GM23338 (cell line): Measurements from ENCODE around the gene FARS2. TPM values are rescaled to one million over a fixed set of nuclear protein-coding genes. Genes with fewer than 3 reads are reported as not detected.

Source experiments
- ATAC-seq: fragments of 200-7000 bp; cut with Tn5 transposase; 3 replicates; pipeline ENCODE4 v1.9.1; 2020
- DNase-seq: peaks from one replicate; pipeline ENCODE4 v3.0.0-alpha.2; 2015; ENCODE audit warnings: low spot score
- H2AFZ ChIP-seq: fragments of 200-600 bp; sonication (generic); 2 replicates; pipeline ENCODE4 v1.8.0; 2016; ENCODE audit warnings: antibody characterized with exemption, mild to moderate bottlenecking, moderate library complexity
- H3F3A ChIP-seq: fragments of 200-600 bp; sonication (generic); replicated peaks from 2 replicates; pipeline ENCODE4 v1.8.0; 2017; ENCODE audit warnings: antibody characterized with exemption, mixed run types, low read depth
- H3K27ac ChIP-seq: fragments of 200-600 bp; sonication (generic); 2 replicates; pipeline ENCODE4 v1.6.1; 2016; ENCODE audit warnings: low read depth
- H3K27me3 ChIP-seq: fragments of 200-600 bp; sonication (generic); 2 replicates; pipeline ENCODE4 v1.8.0; 2016; ENCODE audit warnings: mild to moderate bottlenecking, mixed run types, moderate library complexity; ENCODE audit not compliant: insufficient read depth
- H3K36me3 ChIP-seq: fragments of 200-600 bp; sonication (generic); 2 replicates; pipeline ENCODE4 v1.8.0; 2016; ENCODE audit warnings: mild to moderate bottlenecking; ENCODE audit not compliant: insufficient read depth
- H3K4me1 ChIP-seq: fragments of 200-600 bp; sonication (generic); 2 replicates; pipeline ENCODE4 v1.8.0; 2016; ENCODE audit warnings: mild to moderate bottlenecking, moderate library complexity; ENCODE audit not compliant: insufficient read depth
- H3K4me2 ChIP-seq: fragments of 200-600 bp; sonication (generic); 2 replicates; pipeline ENCODE4 v1.7.1; 2017; ENCODE audit warnings: mixed run types
- H3K4me3 ChIP-seq: fragments of 200-600 bp; sonication (generic); 2 replicates; pipeline ENCODE4 v1.6.1; 2016; ENCODE audit warnings: mixed run types
- H3K79me2 ChIP-seq: fragments of 200-600 bp; sonication (generic); replicated peaks from 2 replicates; pipeline ENCODE4 v1.8.0; 2017; ENCODE audit warnings: mild to moderate bottlenecking; ENCODE audit not compliant: insufficient read depth
- H3K9me2 ChIP-seq: fragments of 200-600 bp; sonication (generic); 2 replicates; pipeline ENCODE4 v1.8.0; 2017; ENCODE audit not compliant: insufficient read depth
- H4K20me1 ChIP-seq: fragments of 200-600 bp; sonication (generic); replicated peaks from 2 replicates; pipeline ENCODE4 v1.8.0; 2017; ENCODE audit warnings: mild to moderate bottlenecking; ENCODE audit not compliant: insufficient read depth
- H3K27ac Mint-ChIP-seq: 2 replicates; pipeline ENCODE4 v1.8.0; 2020; ENCODE audit warnings: inconsistent platforms, mild to moderate bottlenecking, moderate library complexity, mixed read lengths
- H3K27me3 Mint-ChIP-seq: 3 replicates; pipeline ENCODE4 v1.8.0; 2022; ENCODE audit warnings: low read depth, mild to moderate bottlenecking, moderate library complexity, mixed read lengths, inconsistent platforms; ENCODE audit not compliant: insufficient read depth, poor library complexity
- H3K36me3 Mint-ChIP-seq: 3 replicates; pipeline ENCODE4 v1.8.0; 2021; ENCODE audit warnings: low read depth, mild to moderate bottlenecking, inconsistent platforms, moderate library complexity, mixed read lengths
- H3K4me1 Mint-ChIP-seq: 3 replicates; pipeline ENCODE4 v1.8.0; 2020; ENCODE audit warnings: mild to moderate bottlenecking, inconsistent platforms, mixed read lengths
- H3K4me3 Mint-ChIP-seq: 3 replicates; pipeline ENCODE4 v1.8.0; 2021; ENCODE audit warnings: moderate library complexity, mild to moderate bottlenecking, inconsistent platforms, mixed read lengths
- H3K9me3 Mint-ChIP-seq: 3 replicates; pipeline ENCODE4 v1.8.0; 2020; ENCODE audit warnings: moderate library complexity, mild to moderate bottlenecking, inconsistent platforms, mixed read lengths
- CREB1 ChIP-seq: fragments of 250-450 bp; sonication (Bioruptor Pico); IDR thresholded peaks from 2 replicates; pipeline ENCODE4 v1.5.0; 2020; ENCODE audit warnings: low read depth, mild to moderate bottlenecking, moderate library complexity
- EZH2 ChIP-seq: fragments of 200-600 bp; sonication (generic); IDR thresholded peaks from one replicate; pipeline ENCODE4 v1.8.0; 2017; ENCODE audit warnings: antibody characterized with exemption, mild to moderate bottlenecking, low read depth; ENCODE audit not compliant: unreplicated experiment
- EZH2phosphoT487 ChIP-seq: fragments of 200-600 bp; sonication (generic); IDR thresholded peaks from one replicate; pipeline ENCODE4 v1.8.1; 2018; ENCODE audit warnings: antibody characterized with exemption; ENCODE audit not compliant: unreplicated experiment
- JUNB ChIP-seq: IDR thresholded peaks from one replicate; pipeline ENCODE4 v1.6.1; 2016; ENCODE audit warnings: antibody characterized with exemption; ENCODE audit not compliant: unreplicated experiment
- POLR2AphosphoS5 ChIP-seq: IDR thresholded peaks from 2 replicates; pipeline ENCODE4 v1.6.1; 2016; ENCODE audit warnings: antibody characterized with exemption, low read depth
- STAT1 ChIP-seq: IDR thresholded peaks from one replicate; pipeline ENCODE4 v1.6.1; 2016; ENCODE audit warnings: antibody characterized with exemption; ENCODE audit not compliant: unreplicated experiment
- ZNF114 ChIP-seq: fragments of 250-450 bp; sonication (Bioruptor Pico); IDR thresholded peaks from 2 replicates; pipeline ENCODE4 v1.5.0; 2020; ENCODE audit warnings: mild to moderate bottlenecking, moderate library complexity
- ZNF331 ChIP-seq: fragments of 250-450 bp; sonication (Bioruptor Pico); IDR thresholded peaks from 2 replicates; pipeline ENCODE4 v1.5.0; 2020; ENCODE audit warnings: low read depth, mild to moderate bottlenecking, moderate library complexity
- polyA plus RNA-seq: library from polyadenylated mRNA; unstranded; fragments of >200 nt; fragmentation: Nextera tagmentation; extraction: Ambion mirVana; gene quantifications from 2 replicates; pipeline ENCODE4 v1.2.1, GENCODE V29; 2016
- total RNA-seq: library from RNA; depleted of rRNA; stranded (reverse); fragments of >200 nt; shearing (Covaris generic); gene quantifications from 2 replicates; pipeline ENCODE4 v1.2.3, GENCODE V29; 2014
- TF ChIP-seq, protein P1 (sequence below): fragments of 250-450 bp; sonication (Bioruptor Pico); IDR thresholded peaks from 2 replicates; pipeline ENCODE4 v1.5.0; 2020; ENCODE audit warnings: mild to moderate bottlenecking, moderate library complexity
- TF ChIP-seq, protein P2 (sequence below): IDR thresholded peaks from one replicate; pipeline ENCODE4 v1.6.1; 2018; ENCODE audit warnings: antibody characterized with exemption; ENCODE audit not compliant: unreplicated experiment
- TF ChIP-seq, protein P3 (sequence below), 2 experiments: fragments of 200-600 bp in 1 of 2; sonication (generic) in 1 of 2; conservative IDR thresholded peaks; 2 replicates each; pipeline versions ENCODE4 v1.5.1 to v1.6.1; 2016 to 2017; ENCODE audit warnings: antibody characterized with exemption in 2 of 2, low read depth in 2 of 2, mild to moderate bottlenecking in 2 of 2, moderate library complexity in 1 of 2

The FARS2 gene
- total and polyA plus RNA-seq, 2 experiments from 2014 or later: 7.6 to 19.0 TPM

DNA sequence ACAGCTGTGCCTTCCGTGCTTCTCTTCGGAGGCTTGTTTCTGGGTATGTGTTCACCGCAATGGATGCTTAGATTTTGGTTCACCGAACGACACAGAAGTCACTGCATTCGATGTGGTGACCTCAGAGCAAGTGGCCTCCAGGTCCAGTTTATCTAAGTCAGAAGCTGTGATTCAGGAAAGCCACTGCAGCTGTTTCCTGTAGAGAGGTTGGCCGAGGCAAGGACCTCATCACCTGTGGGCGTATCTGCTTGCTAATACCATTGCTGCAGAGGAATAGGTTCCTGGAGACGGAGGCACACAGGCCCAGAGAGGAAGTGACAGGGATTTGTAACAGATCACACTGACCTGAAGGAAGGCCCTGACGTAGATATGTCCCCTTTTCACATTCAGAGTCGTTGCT, 82.7 kb downstream of the FARS2 start:
- Mint-ChIP-seq H3K27me3 (no peaks in the 10 kb centered on the region), H3K36me3 (no peaks in the 10 kb centered on the region), H3K9me3 (no peaks in the 10 kb centered on the region), H3K4me3 (no peak overlapping the region), H3K27ac (0 out of 2 replicates have a peak overlapping the region, but pooled peaks have one; percentile 4), H3K4me1 (0 out of 3 replicates have a peak, but pooled peaks cover 3% of the 10 kb centered on the region)
- Histone ChIP-seq H3K4me3 (no peak overlapping the region), H3K79me2 (no peaks in the 10 kb centered on the region), H3K27me3 (no peaks in the 10 kb centered on the region), H3K27ac (no peak overlapping the region), H3K36me3 (no peaks in the 10 kb centered on the region), H3K4me1 (no peaks in the 10 kb centered on the region), H3F3A (no peaks in the 10 kb centered on the region), H2AFZ (no peak overlapping the region), H3K9me2 (no peaks in the 10 kb centered on the region), H3K4me2 (no peak overlapping the region), H4K20me1 (0 out of 2 replicates have a peak, but pooled peaks cover 3% of the 10 kb centered on the region)
- no peak for TF ChIP-seq JUNB
- TF ChIP-seq ZNF331: no peak
- no peak for TF ChIP-seq CREB1 (CRISPR knock-in tag)
- TF ChIP-seq, protein P1, sequence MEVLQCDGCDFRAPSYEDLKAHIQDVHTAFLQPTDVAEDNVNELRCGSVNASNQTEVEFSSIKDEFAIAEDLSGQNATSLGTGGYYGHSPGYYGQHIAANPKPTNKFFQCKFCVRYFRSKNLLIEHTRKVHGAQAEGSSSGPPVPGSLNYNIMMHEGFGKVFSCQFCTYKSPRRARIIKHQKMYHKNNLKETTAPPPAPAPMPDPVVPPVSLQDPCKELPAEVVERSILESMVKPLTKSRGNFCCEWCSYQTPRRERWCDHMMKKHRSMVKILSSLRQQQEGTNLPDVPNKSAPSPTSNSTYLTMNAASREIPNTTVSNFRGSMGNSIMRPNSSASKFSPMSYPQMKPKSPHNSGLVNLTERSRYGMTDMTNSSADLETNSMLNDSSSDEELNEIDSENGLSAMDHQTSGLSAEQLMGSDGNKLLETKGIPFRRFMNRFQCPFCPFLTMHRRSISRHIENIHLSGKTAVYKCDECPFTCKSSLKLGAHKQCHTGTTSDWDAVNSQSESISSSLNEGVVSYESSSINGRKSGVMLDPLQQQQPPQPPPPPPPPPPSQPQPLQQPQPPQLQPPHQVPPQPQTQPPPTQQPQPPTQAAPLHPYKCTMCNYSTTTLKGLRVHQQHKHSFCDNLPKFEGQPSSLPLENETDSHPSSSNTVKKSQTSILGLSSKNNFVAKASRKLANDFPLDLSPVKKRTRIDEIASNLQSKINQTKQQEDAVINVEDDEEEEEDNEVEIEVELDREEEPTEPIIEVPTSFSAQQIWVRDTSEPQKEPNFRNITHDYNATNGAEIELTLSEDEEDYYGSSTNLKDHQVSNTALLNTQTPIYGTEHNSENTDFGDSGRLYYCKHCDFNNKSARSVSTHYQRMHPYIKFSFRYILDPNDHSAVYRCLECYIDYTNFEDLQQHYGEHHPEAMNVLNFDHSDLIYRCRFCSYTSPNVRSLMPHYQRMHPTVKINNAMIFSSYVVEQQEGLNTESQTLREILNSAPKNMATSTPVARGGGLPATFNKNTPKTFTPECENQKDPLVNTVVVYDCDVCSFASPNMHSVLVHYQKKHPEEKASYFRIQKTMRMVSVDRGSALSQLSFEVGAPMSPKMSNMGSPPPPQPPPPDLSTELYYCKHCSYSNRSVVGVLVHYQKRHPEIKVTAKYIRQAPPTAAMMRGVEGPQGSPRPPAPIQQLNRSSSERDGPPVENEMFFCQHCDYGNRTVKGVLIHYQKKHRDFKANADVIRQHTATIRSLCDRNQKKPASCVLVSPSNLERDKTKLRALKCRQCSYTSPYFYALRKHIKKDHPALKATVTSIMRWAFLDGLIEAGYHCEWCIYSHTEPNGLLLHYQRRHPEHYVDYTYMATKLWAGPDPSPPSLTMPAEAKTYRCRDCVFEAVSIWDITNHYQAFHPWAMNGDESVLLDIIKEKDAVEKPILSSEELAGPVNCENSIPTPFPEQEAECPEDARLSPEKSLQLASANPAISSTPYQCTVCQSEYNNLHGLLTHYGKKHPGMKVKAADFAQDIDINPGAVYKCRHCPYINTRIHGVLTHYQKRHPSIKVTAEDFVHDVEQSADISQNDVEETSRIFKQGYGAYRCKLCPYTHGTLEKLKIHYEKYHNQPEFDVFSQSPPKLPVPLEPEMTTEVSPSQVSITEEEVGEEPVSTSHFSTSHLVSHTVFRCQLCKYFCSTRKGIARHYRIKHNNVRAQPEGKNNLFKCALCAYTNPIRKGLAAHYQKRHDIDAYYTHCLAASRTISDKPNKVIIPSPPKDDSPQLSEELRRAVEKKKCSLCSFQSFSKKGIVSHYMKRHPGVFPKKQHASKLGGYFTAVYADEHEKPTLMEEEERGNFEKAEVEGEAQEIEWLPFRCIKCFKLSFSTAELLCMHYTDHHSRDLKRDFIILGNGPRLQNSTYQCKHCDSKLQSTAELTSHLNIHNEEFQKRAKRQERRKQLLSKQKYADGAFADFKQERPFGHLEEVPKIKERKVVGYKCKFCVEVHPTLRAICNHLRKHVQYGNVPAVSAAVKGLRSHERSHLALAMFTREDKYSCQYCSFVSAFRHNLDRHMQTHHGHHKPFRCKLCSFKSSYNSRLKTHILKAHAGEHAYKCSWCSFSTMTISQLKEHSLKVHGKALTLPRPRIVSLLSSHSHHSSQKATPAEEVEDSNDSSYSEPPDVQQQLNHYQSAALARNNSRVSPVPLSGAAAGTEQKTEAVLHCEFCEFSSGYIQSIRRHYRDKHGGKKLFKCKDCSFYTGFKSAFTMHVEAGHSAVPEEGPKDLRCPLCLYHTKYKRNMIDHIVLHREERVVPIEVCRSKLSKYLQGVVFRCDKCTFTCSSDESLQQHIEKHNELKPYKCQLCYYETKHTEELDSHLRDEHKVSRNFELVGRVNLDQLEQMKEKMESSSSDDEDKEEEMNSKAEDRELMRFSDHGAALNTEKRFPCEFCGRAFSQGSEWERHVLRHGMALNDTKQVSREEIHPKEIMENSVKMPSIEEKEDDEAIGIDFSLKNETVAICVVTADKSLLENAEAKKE (CRISPR knock-in tag): no peak
- TF ChIP-seq, protein P2, sequence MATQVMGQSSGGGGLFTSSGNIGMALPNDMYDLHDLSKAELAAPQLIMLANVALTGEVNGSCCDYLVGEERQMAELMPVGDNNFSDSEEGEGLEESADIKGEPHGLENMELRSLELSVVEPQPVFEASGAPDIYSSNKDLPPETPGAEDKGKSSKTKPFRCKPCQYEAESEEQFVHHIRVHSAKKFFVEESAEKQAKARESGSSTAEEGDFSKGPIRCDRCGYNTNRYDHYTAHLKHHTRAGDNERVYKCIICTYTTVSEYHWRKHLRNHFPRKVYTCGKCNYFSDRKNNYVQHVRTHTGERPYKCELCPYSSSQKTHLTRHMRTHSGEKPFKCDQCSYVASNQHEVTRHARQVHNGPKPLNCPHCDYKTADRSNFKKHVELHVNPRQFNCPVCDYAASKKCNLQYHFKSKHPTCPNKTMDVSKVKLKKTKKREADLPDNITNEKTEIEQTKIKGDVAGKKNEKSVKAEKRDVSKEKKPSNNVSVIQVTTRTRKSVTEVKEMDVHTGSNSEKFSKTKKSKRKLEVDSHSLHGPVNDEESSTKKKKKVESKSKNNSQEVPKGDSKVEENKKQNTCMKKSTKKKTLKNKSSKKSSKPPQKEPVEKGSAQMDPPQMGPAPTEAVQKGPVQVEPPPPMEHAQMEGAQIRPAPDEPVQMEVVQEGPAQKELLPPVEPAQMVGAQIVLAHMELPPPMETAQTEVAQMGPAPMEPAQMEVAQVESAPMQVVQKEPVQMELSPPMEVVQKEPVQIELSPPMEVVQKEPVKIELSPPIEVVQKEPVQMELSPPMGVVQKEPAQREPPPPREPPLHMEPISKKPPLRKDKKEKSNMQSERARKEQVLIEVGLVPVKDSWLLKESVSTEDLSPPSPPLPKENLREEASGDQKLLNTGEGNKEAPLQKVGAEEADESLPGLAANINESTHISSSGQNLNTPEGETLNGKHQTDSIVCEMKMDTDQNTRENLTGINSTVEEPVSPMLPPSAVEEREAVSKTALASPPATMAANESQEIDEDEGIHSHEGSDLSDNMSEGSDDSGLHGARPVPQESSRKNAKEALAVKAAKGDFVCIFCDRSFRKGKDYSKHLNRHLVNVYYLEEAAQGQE: no peak
- no peak for TF ChIP-seq EZH2phosphoT487
- TF ChIP-seq POLR2AphosphoS5: no peak
- TF ChIP-seq, protein P3, sequence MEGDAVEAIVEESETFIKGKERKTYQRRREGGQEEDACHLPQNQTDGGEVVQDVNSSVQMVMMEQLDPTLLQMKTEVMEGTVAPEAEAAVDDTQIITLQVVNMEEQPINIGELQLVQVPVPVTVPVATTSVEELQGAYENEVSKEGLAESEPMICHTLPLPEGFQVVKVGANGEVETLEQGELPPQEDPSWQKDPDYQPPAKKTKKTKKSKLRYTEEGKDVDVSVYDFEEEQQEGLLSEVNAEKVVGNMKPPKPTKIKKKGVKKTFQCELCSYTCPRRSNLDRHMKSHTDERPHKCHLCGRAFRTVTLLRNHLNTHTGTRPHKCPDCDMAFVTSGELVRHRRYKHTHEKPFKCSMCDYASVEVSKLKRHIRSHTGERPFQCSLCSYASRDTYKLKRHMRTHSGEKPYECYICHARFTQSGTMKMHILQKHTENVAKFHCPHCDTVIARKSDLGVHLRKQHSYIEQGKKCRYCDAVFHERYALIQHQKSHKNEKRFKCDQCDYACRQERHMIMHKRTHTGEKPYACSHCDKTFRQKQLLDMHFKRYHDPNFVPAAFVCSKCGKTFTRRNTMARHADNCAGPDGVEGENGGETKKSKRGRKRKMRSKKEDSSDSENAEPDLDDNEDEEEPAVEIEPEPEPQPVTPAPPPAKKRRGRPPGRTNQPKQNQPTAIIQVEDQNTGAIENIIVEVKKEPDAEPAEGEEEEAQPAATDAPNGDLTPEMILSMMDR (conservative IDR thresholded peaks at IDR 0.05; ENCODE audit: low read depth in 2 of 2): no peak
- no peak for TF ChIP-seq STAT1
- TF ChIP-seq EZH2: no peak
- TF ChIP-seq ZNF114 (CRISPR knock-in tag): no peak
- DNase-seq (no peak), ATAC-seq (peak; percentile 23; the same call in 1 of the 3 replicates)
